DND-41 (cell line): ENCODE data around the gene TMC2.
A peak's percentile ranks its signal among the peaks of the same experiment; 100 is the strongest.

Source experiments
- ATAC-seq: fragments of 200-7000 bp; cut with Tn5 transposase; 3 replicates; pipeline ENCODE4 v1.9.1; 2021; ENCODE audit warnings: low read depth; ENCODE audit not compliant: insufficient read depth
- DNase-seq: peaks from one replicate; pipeline ENCODE4 v3.0.0-alpha.2; 2020
- H2AFZ ChIP-seq: 2 replicates; pipeline ENCODE4 v1.6.0; 2012; ENCODE audit warnings: low read depth, low read length
- H3K27ac ChIP-seq: 2 replicates; pipeline ENCODE4 v1.5.1; 2012; ENCODE audit warnings: low read length, inconsistent platforms
- H3K27me3 ChIP-seq: fragments of 200-600 bp; sonication (generic); 2 replicates; pipeline ENCODE4 v1.6.0; 2012; ENCODE audit warnings: low read length, mild to moderate bottlenecking, inconsistent platforms; ENCODE audit not compliant: insufficient read depth, poor library complexity
- H3K36me3 ChIP-seq: 2 replicates; pipeline ENCODE4 v1.5.1; 2012; ENCODE audit warnings: low read length, inconsistent platforms; ENCODE audit not compliant: insufficient read depth
- H3K4me1 ChIP-seq: 2 replicates; pipeline ENCODE4 v1.5.1; 2012; ENCODE audit warnings: mild to moderate bottlenecking, low read length; ENCODE audit not compliant: insufficient read depth
- H3K4me2 ChIP-seq: 2 replicates; pipeline ENCODE4 v1.6.0; 2012; ENCODE audit warnings: mild to moderate bottlenecking, moderate library complexity, low read length, inconsistent platforms; ENCODE audit not compliant: insufficient read depth
- H3K4me3 ChIP-seq, 2 experiments: fragments of 200-600 bp in 1 of 2; shearing (Covaris generic) in 1 of 2; 2 replicates each; pipeline ENCODE4 v1.5.1; 2012 to 2016; ENCODE audit warnings: inconsistent platforms in 2 of 2, low read length in 2 of 2, mild to moderate bottlenecking in 2 of 2, low read depth in 1 of 2, moderate library complexity in 1 of 2
- H3K79me2 ChIP-seq: 2 replicates; pipeline ENCODE4 v1.6.0; 2012; ENCODE audit warnings: low read length, inconsistent platforms; ENCODE audit not compliant: insufficient read depth
- H3K9ac ChIP-seq: 2 replicates; pipeline ENCODE4 v1.6.0; 2012; ENCODE audit warnings: low read depth, mild to moderate bottlenecking, inconsistent platforms, low read length, moderate library complexity
- H3K9me3 ChIP-seq: 2 replicates; pipeline ENCODE4 v1.5.1; 2012; ENCODE audit warnings: low read length, moderate library complexity, mild to moderate bottlenecking, inconsistent platforms; ENCODE audit not compliant: insufficient read depth, severe bottlenecking
- H4K20me1 ChIP-seq: 2 replicates; pipeline ENCODE4 v1.6.0; 2012; ENCODE audit warnings: low read length; ENCODE audit not compliant: insufficient read depth
- CTCF ChIP-seq: IDR thresholded peaks from 2 replicates; pipeline ENCODE4 v1.5.1; 2012; ENCODE audit warnings: borderline replicate concordance, low read length, moderate library complexity, mild to moderate bottlenecking; ENCODE audit not compliant: poor library complexity, severe bottlenecking; ENCODE audit errors: extremely low read depth
- EZH2 ChIP-seq: IDR thresholded peaks from 3 replicates; pipeline ENCODE4 v1.6.1; 2012; ENCODE audit warnings: borderline replicate concordance, low read depth, mild to moderate bottlenecking, moderate library complexity, low read length, inconsistent platforms; ENCODE audit not compliant: severe bottlenecking

Gene TMC2

GRCh38 chr20:2509794-2510193, 26.6 kb upstream of the TMC2 start:
- Histone ChIP-seq H3K27me3 (peaks cover 10% of the 10 kb centered on the region), H4K20me1 (no peaks in the 10 kb centered on the region), H3K4me2 (peak overlapping the region; percentile 96), H2AFZ (peak overlapping the region; percentile 19; the same call in 1 of the 2 replicates), H3K27ac (no peak overlapping the region), H3K9ac (peak overlapping the region; percentile 79), H3K36me3 (no peaks in the 10 kb centered on the region), H3K4me3 (peak overlapping the region in 1 of 2 experiments; percentile 89; a peak in 2 of 4 replicates), H3K79me2 (peaks cover 19% of the 10 kb centered on the region), H3K9me3 (no peaks in the 10 kb centered on the region), H3K4me1 (peaks cover 23% of the 10 kb centered on the region)
- ATAC-seq (no peak), DNase-seq (no peak)
- no peak for TF ChIP-seq EZH2
- no peak for TF ChIP-seq CTCF

GRCh38 chr20:2515203-2515602, 21.2 kb upstream of the TMC2 start:
- Histone ChIP-seq H3K27ac (no peak overlapping the region), H3K4me1 (no peaks in the 10 kb centered on the region), H2AFZ (no peak overlapping the region), H3K9me3 (no peaks in the 10 kb centered on the region), H4K20me1 (no peaks in the 10 kb centered on the region), H3K4me2 (no peak overlapping the region), H3K36me3 (no peaks in the 10 kb centered on the region), H3K4me3 (no peak overlapping the region), H3K27me3 (peaks cover 24% of the 10 kb centered on the region), H3K79me2 (no peaks in the 10 kb centered on the region), H3K9ac (no peak overlapping the region)
- ATAC-seq (no peak), DNase-seq (no peak)
- TF ChIP-seq CTCF = no peak
- TF ChIP-seq EZH2 = no peak

GRCh38 chr20:2516399-2516798, 20.0 kb upstream of the TMC2 start:
- H3K36me3 ChIP-seq = no peaks in the 10 kb centered on the region
- peaks cover 24% of the 10 kb centered on the region for H3K27me3 ChIP-seq
- no peaks in the 10 kb centered on the region for H3K79me2 ChIP-seq
- no peak overlapping the region for H3K4me3 ChIP-seq
- ATAC-seq (no peak), DNase-seq (no peak)
- no peak overlapping the region for H3K9ac ChIP-seq
- no peak overlapping the region for H3K27ac ChIP-seq
- H3K9me3 ChIP-seq = no peaks in the 10 kb centered on the region
- no peaks in the 10 kb centered on the region for H4K20me1 ChIP-seq
- H3K4me1 ChIP-seq = no peaks in the 10 kb centered on the region
- TF ChIP-seq EZH2 (no peak), CTCF (no peak)
- H2AFZ ChIP-seq = no peak overlapping the region
- no peak overlapping the region for H3K4me2 ChIP-seq

GRCh38 chr20:2518096-2518495, 18.3 kb upstream of the TMC2 start:
- H2AFZ ChIP-seq = no peak overlapping the region
- H3K36me3 ChIP-seq = no peaks in the 10 kb centered on the region
- H3K4me1 ChIP-seq = no peaks in the 10 kb centered on the region
- no peaks in the 10 kb centered on the region for H4K20me1 ChIP-seq
- DNase-seq = no peak
- no peak overlapping the region for H3K4me3 ChIP-seq
- H3K27me3 ChIP-seq = peaks cover 24% of the 10 kb centered on the region
- H3K9me3 ChIP-seq = no peaks in the 10 kb centered on the region
- TF ChIP-seq EZH2 = no peak
- no peak for TF ChIP-seq CTCF
- ATAC-seq = no peak
- H3K9ac ChIP-seq = no peak overlapping the region
- no peak overlapping the region for H3K27ac ChIP-seq
- H3K79me2 ChIP-seq = no peaks in the 10 kb centered on the region
- H3K4me2 ChIP-seq = no peak overlapping the region
